HCT116 (cell line): ENCODE data around the gene OPHN1. TPM values are rescaled to one million over a fixed set of nuclear protein-coding genes. Genes with fewer than 3 reads are reported as not detected.

Experiments
- ATAC-seq: fragments of 200-7000 bp; cut with Tn5 transposase; 2 replicates; pipeline ENCODE4 v1.9.1; 2020; ENCODE audit warnings: mild to moderate bottlenecking, moderate library complexity
- BruUV-seq: library from RNA; stranded (reverse); fragments of 400-500 nt; replicated peaks from 2 replicates; lab custom pipeline; 2021; lab: Mats Ljungman, UMichigan
- CTCF ChIA-PET: fragments of 300-600 bp; sonication (Branson Sonifier 250); formaldehyde crosslinking; loops from one replicate; lab custom pipeline; 2021; ENCODE audit warnings: antibody characterized with exemption; lab: Charles Lee
- POLR2A ChIA-PET: fragments of 300-600, 350-600 bp; sonication (Branson Sonifier 250); formaldehyde crosslinking; loops from one replicate; lab custom pipeline; 2021; ENCODE audit warnings: antibody characterized with exemption; lab: Charles Lee
- RAD21 ChIA-PET, 2 experiments: fragments of 300-600 bp; sonication (Branson Sonifier 250); formaldehyde crosslinking; loops; one replicate each; lab custom pipeline; 2023; ENCODE audit warnings: low total read pairs in 2 of 2; ENCODE audit not compliant: uncharacterized antibody in 2 of 2, unreplicated experiment in 2 of 2, low non-redundant PET in 1 of 2; lab: Charles Lee
- DNase-seq: peaks from one replicate; pipeline ENCODE4 v3.0.0-alpha.2; 2010; ENCODE audit warnings: low read depth, low spot score
- H2AFZ ChIP-seq: fragments of 200-600 bp; shearing (Covaris generic), sonication (generic); 2 replicates; pipeline ENCODE4 v1.6.1; 2017; ENCODE audit warnings: low read depth, mixed run types, mixed read lengths, antibody characterized with exemption, low read length; ENCODE audit not compliant: poor library complexity, severe bottlenecking
- H3K27ac ChIP-seq: 2 replicates; pipeline ENCODE4 v1.5.1; 2012; ENCODE audit warnings: low read depth, low read length
- H3K27me3 ChIP-seq: fragments of 200-600 bp; sonication (generic); 2 replicates; pipeline ENCODE4 v1.6.1; 2016; ENCODE audit warnings: mixed run types, low read length, mixed read lengths; ENCODE audit not compliant: insufficient read depth
- H3K36me3 ChIP-seq, 2 experiments: fragments of 200-500 bp in 1 of 2; fragments of 200-600 bp in 1 of 2; sonication (Bioruptor generic) in 1 of 2; sonication (generic) in 1 of 2; 2 replicates each; pipeline versions ENCODE4 v1.5.1 to v1.6.1; 2014 to 2016; ENCODE audit warnings: low read length in 2 of 2, inconsistent platforms in 1 of 2, mixed read lengths in 1 of 2, mixed run types in 1 of 2; ENCODE audit not compliant: insufficient read depth in 2 of 2, control insufficient read depth in 1 of 2
- H3K4me1 ChIP-seq, 2 experiments: fragments of 200-600 bp in 1 of 2; sonication (generic) in 1 of 2; 2 replicates each; pipeline versions ENCODE4 v1.5.1 to v1.6.1; 2012 to 2017; ENCODE audit warnings: low read length in 2 of 2, inconsistent platforms in 1 of 2, mild to moderate bottlenecking in 1 of 2, mixed read lengths in 1 of 2, mixed run types in 1 of 2, moderate library complexity in 1 of 2; ENCODE audit not compliant: insufficient read depth in 2 of 2, control insufficient read depth in 1 of 2
- H3K4me2 ChIP-seq: fragments of 200-600 bp; sonication (generic); 2 replicates; pipeline ENCODE4 v1.6.1; 2017; ENCODE audit warnings: mixed run types, low read length, mixed read lengths
- H3K4me3 ChIP-seq, 2 experiments: fragments of 200-600 bp in 1 of 2; sonication (generic) in 1 of 2; replicated peaks in 1 of 2; 2 replicates each; pipeline ENCODE4 v1.5.1; 2011 to 2016; ENCODE audit warnings: low read length in 2 of 2, control low read depth in 1 of 2, low read depth in 1 of 2, mild to moderate bottlenecking in 1 of 2, mixed read lengths in 1 of 2, mixed run types in 1 of 2
- H3K79me2 ChIP-seq: fragments of 200-600 bp; sonication (generic); 2 replicates; pipeline ENCODE4 v1.6.1; 2017; ENCODE audit warnings: mild to moderate bottlenecking, mixed run types, low read length, moderate library complexity, mixed read lengths; ENCODE audit not compliant: insufficient read depth
- H3K9ac ChIP-seq: fragments of 200-600 bp; sonication (generic); 2 replicates; pipeline ENCODE4 v1.6.1; 2016; ENCODE audit warnings: low read length, mixed read lengths
- H3K9me2 ChIP-seq: fragments of 200-600 bp; sonication (generic), shearing (Covaris generic); 2 replicates; pipeline ENCODE4 v1.6.1; 2017; ENCODE audit warnings: mixed run types, mild to moderate bottlenecking, moderate library complexity; ENCODE audit not compliant: insufficient read depth
- H3K9me3 ChIP-seq, 2 experiments: fragments of 200-500 bp in 1 of 2; fragments of 200-600 bp in 1 of 2; sonication (Bioruptor generic) in 1 of 2; sonication (generic) in 1 of 2; 2 replicates each; pipeline ENCODE4 v1.6.1; 2014 to 2017; ENCODE audit warnings: low read length in 2 of 2, mixed read lengths in 2 of 2, inconsistent platforms in 1 of 2, low read depth in 1 of 2, mild to moderate bottlenecking in 1 of 2, mixed run types in 1 of 2, moderate library complexity in 1 of 2; ENCODE audit not compliant: control insufficient read depth in 1 of 2, insufficient read depth in 1 of 2
- H4K20me1 ChIP-seq: fragments of 200-600 bp; sonication (generic), shearing (Covaris generic); 2 replicates; pipeline ENCODE4 v1.6.1; 2017; ENCODE audit warnings: mixed run types, mild to moderate bottlenecking, moderate library complexity; ENCODE audit not compliant: insufficient read depth
- CBX3 ChIP-seq: IDR thresholded peaks from 2 replicates; pipeline ENCODE4 v1.6.1; 2012; ENCODE audit warnings: low read depth
- CEBPB ChIP-seq: IDR thresholded peaks from 2 replicates; pipeline ENCODE4 v1.6.1; 2012; ENCODE audit warnings: low read depth
- JUND ChIP-seq: IDR thresholded peaks from 2 replicates; pipeline ENCODE4 v1.6.1; 2012
- MAX ChIP-seq: IDR thresholded peaks from 2 replicates; pipeline ENCODE4 v1.6.1; 2012
- RAD21 ChIP-seq: IDR thresholded peaks from 2 replicates; pipeline ENCODE4 v1.6.1; 2012; ENCODE audit warnings: low read depth, mild to moderate bottlenecking
- SRF ChIP-seq: IDR thresholded peaks from 2 replicates; pipeline ENCODE4 v1.6.1; 2012; ENCODE audit warnings: low read depth
- TCF7L2 ChIP-seq: IDR thresholded peaks from 2 replicates; pipeline ENCODE4 v1.7.0; 2011; ENCODE audit warnings: borderline replicate concordance, inconsistent platforms; ENCODE audit not compliant: insufficient read depth, insufficient read length; ENCODE audit errors: extremely low read depth
- ZFX ChIP-seq: fragments of 450-650 bp; IDR thresholded peaks from 2 replicates; pipeline ENCODE4 v1.6.1; 2017
- ZNF274 ChIP-seq: fragments of 200-500 bp; sonication (Bioruptor generic); IDR thresholded peaks from 2 replicates; pipeline ENCODE4 v1.6.1; 2014; ENCODE audit warnings: mild to moderate bottlenecking, low read depth, low read length, inconsistent platforms
- intact Hi-C: fragments of 100-400 bp; cut with micrococcal nuclease; formaldehyde crosslinking; loops from 2 replicates; pipeline ENCODE4 v1.10.0; 2022
- total RNA-seq: library from RNA; stranded (reverse); gene quantifications from one replicate; pipeline ENCODE4 v1.2.1, GENCODE V29; 2021; ENCODE audit not compliant: unreplicated experiment

OPHN1 gene
- total RNA-seq, 1 experiment from 2014 or later: 2.9 TPM

DNA sequence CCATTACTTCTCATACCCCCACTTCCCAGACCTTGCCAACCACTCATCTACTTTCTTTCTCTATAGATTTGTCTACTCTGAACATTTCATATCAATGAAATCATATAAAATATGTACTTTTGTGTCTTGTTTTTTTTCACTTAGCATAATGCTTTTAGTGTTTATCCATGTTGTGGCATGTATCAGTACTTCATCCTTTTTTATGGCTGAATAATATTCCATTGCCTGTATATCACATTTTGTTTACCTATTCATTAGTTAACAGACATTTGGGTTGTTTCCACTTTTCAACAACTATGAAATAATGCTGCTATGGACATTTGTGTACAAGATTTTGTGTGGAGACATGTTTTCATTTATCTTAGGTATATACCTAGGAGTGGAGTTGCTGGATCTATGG, 324.1 kb downstream of the OPHN1 start:
- RAD21 ChIA-PET: no interaction called here
- Histone ChIP-seq H3K9me2 (no peaks in the 10 kb centered on the region), H3K4me2 (no peak overlapping the region)
- POLR2A ChIA-PET: no interaction called here
- CTCF ChIA-PET: no interaction called here
- intact Hi-C loops: no loop called here
- TF ChIP-seq MAX (no peak), ZFX (no peak), CEBPB (no peak), TCF7L2 (no peak), SRF (no peak), CBX3 (no peak), JUND (no peak), RAD21 (no peak), ZNF274 (no peak)
- TF ChIP-seq, all 23 proteins: peak for 0
- Histone ChIP-seq H3K79me2 (no peaks in the 10 kb centered on the region), H3K4me1 (peaks cover 0 to 2% of the 10 kb centered on the region in 2 experiments; a peak in 2 of 4 replicates), H3K9ac (no peak overlapping the region), H3K27ac (no peak overlapping the region), H2AFZ (no peak overlapping the region), H3K9me3 (no peaks in the 10 kb centered on the region), H3K27me3 (no peaks in the 10 kb centered on the region), H3K4me3 (no peak overlapping the region), H4K20me1 (no peaks in the 10 kb centered on the region), H3K36me3 (no peaks in the 10 kb centered on the region)
- DNase-seq (no peak), ATAC-seq (no peak)
- no TSS peak for BruUV-seq

- H3K9me3 ChIP-seq: no peaks in the 10 kb centered on the region
- H3K4me1 ChIP-seq: no peaks in the 10 kb centered on the region
- no peak overlapping the region for H3K9ac ChIP-seq
- no peaks in the 10 kb centered on the region for H3K79me2 ChIP-seq
- no peak for TF ChIP-seq JUND
- TF ChIP-seq, all 23 proteins: peak for 0
- Histone ChIP-seq H3K4me2 (no peak overlapping the region), H3K36me3 (no peaks in the 10 kb centered on the region), H3K4me3 (no peak overlapping the region), H3K9me2 (no peaks in the 10 kb centered on the region), H2AFZ (no peak overlapping the region), H4K20me1 (no peaks in the 10 kb centered on the region), H3K27me3 (no peaks in the 10 kb centered on the region), H3K27ac (no peak overlapping the region)
- intact Hi-C loops: no loop called here
- ChIA-PET CTCF (no interaction called here), POLR2A (no interaction called here), RAD21 (no interaction called here)
- ATAC-seq (no peak), DNase-seq (no peak)
- BruUV-seq: no TSS peak
These were observed 334.9 kb downstream of the OPHN1 start for GRCh38 chrX:68098431-68098830.
